ENCODE measurements around the gene POU4F3. TPM values are rescaled to one million over a fixed set of nuclear protein-coding genes. Genes with fewer than 3 reads are reported as not detected.
A peak's percentile ranks its signal among the peaks of the same experiment; 100 is the strongest.

POU4F3 gene
- total and polyA plus RNA-seq, 12 donors, result 0.06 to 0.12 TPM; not detected in 10

DNA sequence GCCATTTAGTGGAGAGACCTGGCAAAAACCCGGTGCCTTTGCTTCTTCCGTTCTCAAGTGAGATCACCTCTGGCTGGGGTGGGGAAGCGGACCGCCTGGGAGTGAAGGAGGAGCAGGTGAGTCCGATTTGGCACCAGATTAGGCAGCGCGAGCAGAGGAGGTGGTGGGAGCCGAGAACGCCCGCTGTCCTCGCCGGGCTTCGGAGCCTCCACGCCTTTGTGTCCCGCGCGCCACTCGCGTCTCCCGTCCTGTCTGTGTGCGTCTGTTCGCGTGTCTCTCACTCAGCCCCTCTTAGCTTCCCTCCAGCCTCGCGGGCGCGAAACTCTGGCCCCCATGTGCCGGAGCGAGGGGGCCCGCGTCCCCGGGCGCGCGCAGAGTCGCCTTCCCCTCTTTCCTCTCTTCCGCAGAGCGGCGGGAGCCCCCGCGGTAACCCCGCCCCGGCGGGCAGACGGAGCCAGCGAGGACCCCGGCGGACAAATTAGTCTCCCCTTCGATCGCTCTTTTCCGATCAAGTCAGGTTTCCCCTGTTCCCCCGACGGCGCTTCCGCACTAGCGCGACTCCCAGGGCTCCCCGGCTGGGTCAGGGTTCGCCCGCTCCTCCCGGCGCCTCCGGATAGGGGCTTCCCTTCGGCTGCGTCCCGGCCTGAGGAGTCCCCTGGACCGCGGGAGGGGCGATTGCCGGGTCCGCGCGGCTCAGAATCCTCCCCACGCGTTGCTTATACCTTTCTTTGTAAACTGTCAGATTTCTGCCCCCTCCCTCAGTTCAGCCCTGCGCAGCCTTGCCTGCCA is 7.1 kb downstream of the POU4F3 start:
- Histone ChIP-seq H3K4me3 (peak overlapping the region in 4 of 10 donors; percentile 8 to 21 (median 12)), H3K9me3 (no peaks in the 10 kb centered on the region), H3K27me3 (peaks cover 30 to 90% (median 86%) of the 10 kb centered on the region in 7 donors), H3K4me1 (peaks cover 0 to 18% (median 13%) of the 10 kb centered on the region in 9 donors), H3K36me3 (no peaks in the 10 kb centered on the region), H3K27ac (no peak overlapping the region)
- intact Hi-C loops (cut with DNase I), result no loop called here
- DNase-seq (no peak), ATAC-seq (no peak)
- WGBS, 2 donors, result 1 to 2% methylated on average over 71 to 76 of the region's 76 CpGs
- TF ChIP-seq, protein P1, sequence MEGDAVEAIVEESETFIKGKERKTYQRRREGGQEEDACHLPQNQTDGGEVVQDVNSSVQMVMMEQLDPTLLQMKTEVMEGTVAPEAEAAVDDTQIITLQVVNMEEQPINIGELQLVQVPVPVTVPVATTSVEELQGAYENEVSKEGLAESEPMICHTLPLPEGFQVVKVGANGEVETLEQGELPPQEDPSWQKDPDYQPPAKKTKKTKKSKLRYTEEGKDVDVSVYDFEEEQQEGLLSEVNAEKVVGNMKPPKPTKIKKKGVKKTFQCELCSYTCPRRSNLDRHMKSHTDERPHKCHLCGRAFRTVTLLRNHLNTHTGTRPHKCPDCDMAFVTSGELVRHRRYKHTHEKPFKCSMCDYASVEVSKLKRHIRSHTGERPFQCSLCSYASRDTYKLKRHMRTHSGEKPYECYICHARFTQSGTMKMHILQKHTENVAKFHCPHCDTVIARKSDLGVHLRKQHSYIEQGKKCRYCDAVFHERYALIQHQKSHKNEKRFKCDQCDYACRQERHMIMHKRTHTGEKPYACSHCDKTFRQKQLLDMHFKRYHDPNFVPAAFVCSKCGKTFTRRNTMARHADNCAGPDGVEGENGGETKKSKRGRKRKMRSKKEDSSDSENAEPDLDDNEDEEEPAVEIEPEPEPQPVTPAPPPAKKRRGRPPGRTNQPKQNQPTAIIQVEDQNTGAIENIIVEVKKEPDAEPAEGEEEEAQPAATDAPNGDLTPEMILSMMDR (IDR thresholded peaks at IDR 0.05), result no peak

DNA sequence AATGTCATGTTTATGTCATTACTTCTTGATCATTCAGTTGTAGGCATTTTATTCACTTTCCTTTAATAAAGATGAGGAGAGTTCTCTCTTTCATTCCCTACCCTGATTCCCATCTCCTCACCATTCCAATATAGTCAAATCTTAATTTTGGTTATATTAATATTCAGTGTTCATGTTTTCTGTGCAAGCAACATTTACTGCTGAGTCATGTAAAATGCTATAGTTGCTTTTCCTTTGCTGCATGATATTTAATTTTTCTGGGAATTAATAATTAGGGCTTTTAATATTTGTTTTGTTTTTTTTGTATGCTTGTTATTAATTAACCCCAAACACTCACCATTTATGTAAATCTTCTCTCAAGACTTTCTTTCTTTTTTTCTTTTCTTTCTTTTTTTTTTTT is 18.5 kb downstream of the POU4F3 start:
- no peak for DNase-seq
- ATAC-seq, result no peak
- Histone ChIP-seq H3K4me1 (no peaks in the 10 kb centered on the region), H3K36me3 (no peaks in the 10 kb centered on the region), H3K9me3 (no peaks in the 10 kb centered on the region), H3K4me3 (no peak overlapping the region), H3K27me3 (peaks cover 0 to 10% (median 6%) of the 10 kb centered on the region in 7 donors), H3K27ac (no peak overlapping the region)
- TF ChIP-seq, protein P1 (IDR thresholded peaks at IDR 0.05), result no peak
- intact Hi-C loops (cut with DNase I), result no loop called here

DNA sequence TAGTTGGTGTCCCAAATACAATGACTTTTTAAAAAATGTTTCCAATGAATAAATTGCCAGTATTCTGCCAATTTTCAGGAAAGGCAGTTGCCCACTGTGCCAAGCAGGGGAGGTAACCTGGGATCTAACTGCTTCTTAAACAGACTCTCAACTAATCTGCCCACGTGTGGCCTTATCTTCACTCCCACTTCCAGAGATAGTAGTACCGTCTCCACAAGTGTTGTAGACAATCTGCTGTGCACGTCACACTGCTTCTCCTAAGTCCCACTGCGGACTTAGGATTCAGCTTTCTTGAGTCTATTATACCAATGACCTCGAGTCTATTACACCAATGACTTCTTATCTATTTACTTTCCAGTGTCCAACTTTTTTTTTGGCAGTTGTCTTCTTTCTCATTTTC is 21.2 kb downstream of the POU4F3 start:
- no peak overlapping the region for H3K27ac ChIP-seq
- H3K9me3 ChIP-seq, result no peaks in the 10 kb centered on the region
- WGBS, 2 donors, result 26 to 29% methylated on average over 5 of the region's 5 CpGs
- no peaks in the 10 kb centered on the region for H3K36me3 ChIP-seq
- H3K4me3 ChIP-seq, result no peak overlapping the region
- intact Hi-C loops (cut with DNase I), result no loop called here
- no peaks in the 10 kb centered on the region for H3K4me1 ChIP-seq
- TF ChIP-seq, protein P1 (IDR thresholded peaks at IDR 0.05), result no peak
- no peak for DNase-seq
- ATAC-seq, result no peak
- peaks cover 0 to 10% (median 4%) of the 10 kb centered on the region in 7 donors for H3K27me3 ChIP-seq

DNA sequence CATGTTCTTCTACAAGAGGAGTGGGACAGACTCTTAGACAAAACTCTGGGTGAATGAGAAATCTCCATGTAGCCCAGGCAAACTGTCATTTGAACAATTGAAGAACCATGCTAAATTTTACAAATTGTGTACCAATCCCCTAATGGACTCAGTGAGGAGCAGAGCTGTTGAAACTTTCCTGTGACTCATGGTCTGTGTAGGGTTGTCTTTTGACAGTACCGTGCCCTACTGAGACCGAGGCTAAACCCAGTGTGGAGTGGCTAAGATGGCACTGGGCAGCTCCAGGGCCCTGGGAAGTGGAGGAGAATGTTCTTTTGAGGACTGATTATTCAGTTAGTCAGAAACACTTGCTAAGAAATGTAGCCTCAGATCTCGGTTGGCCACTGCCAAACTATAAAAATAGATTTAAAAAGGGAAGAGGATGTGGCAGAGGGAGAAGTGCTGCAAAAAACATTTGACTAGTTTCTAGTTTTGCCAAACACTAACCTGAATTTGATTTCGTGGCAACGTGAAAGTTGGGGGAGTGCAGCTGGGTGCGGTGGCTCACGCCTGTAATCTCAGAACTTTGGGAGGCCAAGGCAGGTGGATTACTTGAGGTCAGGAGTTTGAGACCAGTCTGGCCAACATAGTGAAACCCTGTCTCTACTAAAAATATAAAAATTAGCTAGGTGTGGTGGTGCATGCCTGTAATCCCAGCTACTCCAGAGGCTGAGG is 24.7 kb downstream of the POU4F3 start:
- Histone ChIP-seq H3K4me3 (no peak overlapping the region), H3K4me1 (no peaks in the 10 kb centered on the region), H3K9me3 (no peaks in the 10 kb centered on the region), H3K27ac (no peak overlapping the region), H3K27me3 (peaks cover 0 to 10% (median 4%) of the 10 kb centered on the region in 7 donors), H3K36me3 (no peaks in the 10 kb centered on the region)
- ATAC-seq (peak in 2 of 8 donors; percentile 49 to 65), DNase-seq (no peak)
- TF ChIP-seq, protein P1 (IDR thresholded peaks at IDR 0.05), result no peak
- intact Hi-C loops (cut with DNase I), result no loop called here
- 58 to 71% methylated on average over 7 of the region's 7 CpGs for WGBS, 2 donors

All from heart right ventricle (tissue), 16 donors.